ENCODE measurements around the gene PLXNA4.

- no peak for TF ChIP-seq POLR2A (IDR thresholded peaks at IDR 0.05; ENCODE audit: low read depth, low read length)
- no peak for TF ChIP-seq TAF1 (IDR thresholded peaks at IDR 0.05; ENCODE audit: borderline replicate concordance, low read depth, low read length)
- TF ChIP-seq POLR2AphosphoS5 (IDR thresholded peaks at IDR 0.05; ENCODE audit: low read depth, low read length), result no peak
These were observed 16.7 kb upstream of the PLXNA4 start for GRCh38 chr7:132592936-132593335.

Data from GM12892 (cell line).